Activated naive CD8-positive, alpha-beta T cell treated with anti-CD3 and anti-CD28 coated beads, Interleukin-2, amount 50 U/mL, for 16 hours (primary cell): Measurements from ENCODE around the gene STK39.

Source experiments
- DNase-seq: peaks from one replicate; pipeline ENCODE4 v3.0.0-alpha.2; 2020; ENCODE audit warnings: low read depth, low spot score

The STK39 gene

GRCh38 chr2:167933097-167933814 is 314.1 kb downstream of the STK39 start:
- DNase-seq: no peak

- DNase-seq: no peak
Observed at GRCh38 chr2:167932123-167932693, 315.2 kb downstream of the STK39 start.

GRCh38 chr2:167929484-167929883 is 317.9 kb downstream of the STK39 start:
- no peak for DNase-seq

GRCh38 chr2:167928434-167928833 is 319.0 kb downstream of the STK39 start:
- no peak for DNase-seq

GRCh38 chr2:167925758-167926157 is 321.6 kb downstream of the STK39 start:
- DNase-seq: no peak

- no peak for DNase-seq
Observed at GRCh38 chr2:167924556-167924955, 322.8 kb downstream of the STK39 start.

- no peak for DNase-seq
Observed at GRCh38 chr2:167916756-167917155, 330.6 kb downstream of the STK39 start.

GRCh38 chr2:167914969-167915368 is 332.4 kb downstream of the STK39 start:
- no peak for DNase-seq

GRCh38 chr2:167908786-167909185 is 338.6 kb downstream of the STK39 start:
- no peak for DNase-seq

GRCh38 chr2:167905668-167906067 is 341.7 kb downstream of the STK39 start:
- DNase-seq: no peak
